IMR-90 (cell line): ENCODE results near the gene OR6B3.

Experiments used
- BHLHE40 ChIP-seq: fragments of 150-350 bp; IDR thresholded peaks from 2 replicates; pipeline ENCODE4 v1.6.1; 2016; ENCODE audit warnings: mild to moderate bottlenecking, low read depth, low read length
- CEBPB ChIP-seq: IDR thresholded peaks from 2 replicates; pipeline ENCODE4 v1.6.1; 2012; ENCODE audit warnings: low read depth, low read length, improper control_type of control experiment
- CHD1 ChIP-seq: IDR thresholded peaks from 2 replicates; pipeline ENCODE4 v1.6.1; 2012; ENCODE audit warnings: low read depth, low read length, improper control_type of control experiment
- CTCF ChIP-seq: conservative IDR thresholded peaks from 2 replicates; pipeline ENCODE4 v1.5.1; 2012; ENCODE audit warnings: mild to moderate bottlenecking, low read depth, low read length, improper control_type of control experiment
- FOS ChIP-seq: fragments of 150-350 bp; IDR thresholded peaks from 2 replicates; pipeline ENCODE4 v1.6.1; 2016; ENCODE audit warnings: low read depth, low read length
- MAFK ChIP-seq: IDR thresholded peaks from 2 replicates; pipeline ENCODE4 v1.6.1; 2012; ENCODE audit warnings: low read depth, low read length, improper control_type of control experiment
- MXI1 ChIP-seq: IDR thresholded peaks from 2 replicates; pipeline ENCODE4 v1.6.1; 2012; ENCODE audit warnings: low read depth, mild to moderate bottlenecking, low read length, moderate library complexity, borderline replicate concordance
- NFE2L2 ChIP-seq: fragments of 150-350 bp; IDR thresholded peaks from 2 replicates; pipeline ENCODE4 v1.6.1; 2016; ENCODE audit warnings: low read depth, mild to moderate bottlenecking, low read length
- POLR2A ChIP-seq: IDR thresholded peaks from 2 replicates; pipeline ENCODE4 v1.6.1; 2012; ENCODE audit warnings: mild to moderate bottlenecking, low read depth, low read length
- RAD21 ChIP-seq: IDR thresholded peaks from 2 replicates; pipeline ENCODE4 v1.6.1; 2012; ENCODE audit warnings: low read length, improper control_type of control experiment
- RCOR1 ChIP-seq: IDR thresholded peaks from 2 replicates; pipeline ENCODE4 v1.6.1; 2012; ENCODE audit warnings: mild to moderate bottlenecking, low read length, improper control_type of control experiment; ENCODE audit not compliant: insufficient replicate concordance
- RFX5 ChIP-seq: IDR thresholded peaks from 2 replicates; pipeline ENCODE4 v1.8.0; 2012; ENCODE audit warnings: low read depth, mild to moderate bottlenecking, low read length, moderate library complexity
- SMC3 ChIP-seq: fragments of 150-350 bp; IDR thresholded peaks from 2 replicates; pipeline ENCODE4 v1.6.1; 2016; ENCODE audit warnings: low read depth, mild to moderate bottlenecking, antibody characterized with exemption, low read length, moderate library complexity
- USF2 ChIP-seq: fragments of 150-350 bp; IDR thresholded peaks from 2 replicates; pipeline ENCODE4 v1.6.1; 2017; ENCODE audit warnings: mild to moderate bottlenecking, antibody characterized with exemption, low read length, low read depth

- TF ChIP-seq MXI1 (no peak), BHLHE40 (no peak), CTCF (no peak), MAFK (no peak), RAD21 (no peak), SMC3 (no peak), RFX5 (no peak), USF2 (no peak), POLR2A (no peak), RCOR1 (no peak), FOS (no peak), NFE2L2 (no peak), CHD1 (no peak), CEBPB (no peak)
Observed at GRCh38 chr2:240051697-240052096, 1.6 kb downstream of the OR6B3 start.
